HL-60/S4 (cell line): ENCODE data around the gene AGBL4.

Experiments used
- in situ Hi-C: fragments of 300-500 bp; cut with MboI; formaldehyde crosslinking; loops from 2 replicates; pipeline ENCODE4 v1.14.3; 2022; ENCODE audit warnings: low sequenced_read_pairs

AGBL4 gene

DNA sequence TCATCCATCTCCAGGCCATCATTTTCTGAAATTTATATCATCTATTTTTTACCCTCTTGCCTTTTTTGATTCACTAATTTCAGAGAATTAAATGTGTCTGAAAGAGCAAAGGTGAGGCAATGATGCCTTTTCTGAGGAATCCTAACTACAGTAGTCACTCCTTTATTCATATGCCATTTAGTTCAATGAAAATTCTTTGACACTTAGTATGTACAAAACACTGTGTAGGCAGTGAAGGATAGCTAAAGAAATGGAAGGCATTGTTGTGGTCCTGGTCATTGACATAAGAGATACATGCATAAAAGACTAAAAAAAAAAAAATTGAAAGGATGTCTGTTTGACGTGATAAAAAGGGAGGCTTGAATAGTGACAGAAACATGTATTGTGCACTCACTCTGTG, 1075.2 kb downstream of the AGBL4 start:
- in situ Hi-C loops, result no loop called here

GRCh38 chr1:48947761-48948537, 1075.8 kb downstream of the AGBL4 start:
- in situ Hi-C loops, result no loop called here

GRCh38 chr1:48946070-48946469, 1077.7 kb downstream of the AGBL4 start:
- in situ Hi-C loops, result no loop called here

GRCh38 chr1:48944811-48945210, 1078.9 kb downstream of the AGBL4 start:
- in situ Hi-C loops, result no loop called here

- in situ Hi-C loops, result no loop called here
Measured at GRCh38 chr1:48943826-48944225, 1079.9 kb downstream of the AGBL4 start.

GRCh38 chr1:48943393-48943792, 1080.4 kb downstream of the AGBL4 start:
- in situ Hi-C loops, result no loop called here

DNA sequence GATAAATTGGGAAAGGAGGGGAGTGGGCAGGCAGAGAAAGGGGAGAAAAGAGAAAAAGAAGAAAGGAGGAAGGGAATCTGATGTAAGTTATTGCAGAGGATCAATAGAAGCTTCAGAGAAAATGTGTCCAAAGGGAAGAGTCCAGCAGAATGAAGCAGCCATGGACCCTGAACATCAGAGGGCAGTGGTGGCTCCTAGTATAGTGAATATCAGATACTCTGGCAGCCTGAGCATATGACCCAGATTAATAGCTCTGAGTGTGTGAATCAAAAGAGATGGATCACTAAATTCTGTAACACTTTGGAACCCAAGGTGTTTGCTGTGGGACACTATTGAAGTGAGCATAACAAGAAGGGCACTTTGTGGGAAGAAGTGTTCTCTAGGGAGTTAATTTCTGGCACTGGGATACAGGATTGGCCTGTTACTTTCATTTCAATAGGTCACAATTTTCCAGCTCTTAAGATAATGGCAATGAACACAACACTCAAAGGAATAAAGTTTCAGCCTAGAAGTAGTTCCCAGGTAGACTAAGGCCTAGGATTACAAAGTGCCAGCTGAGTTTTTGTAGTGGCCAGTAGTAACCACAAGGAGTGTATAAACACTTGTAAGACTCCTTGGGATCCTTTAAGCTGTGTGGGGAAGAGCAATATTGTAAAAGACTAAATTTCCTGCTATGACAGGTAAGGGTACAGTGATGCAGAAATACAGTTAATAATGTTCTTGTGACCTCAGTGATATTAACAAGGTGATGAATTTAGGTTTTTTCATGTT, 1082.6 kb downstream of the AGBL4 start:
- in situ Hi-C loops, result no loop called here

GRCh38 chr1:48940354-48940753, 1083.4 kb downstream of the AGBL4 start:
- in situ Hi-C loops, result no loop called here

DNA sequence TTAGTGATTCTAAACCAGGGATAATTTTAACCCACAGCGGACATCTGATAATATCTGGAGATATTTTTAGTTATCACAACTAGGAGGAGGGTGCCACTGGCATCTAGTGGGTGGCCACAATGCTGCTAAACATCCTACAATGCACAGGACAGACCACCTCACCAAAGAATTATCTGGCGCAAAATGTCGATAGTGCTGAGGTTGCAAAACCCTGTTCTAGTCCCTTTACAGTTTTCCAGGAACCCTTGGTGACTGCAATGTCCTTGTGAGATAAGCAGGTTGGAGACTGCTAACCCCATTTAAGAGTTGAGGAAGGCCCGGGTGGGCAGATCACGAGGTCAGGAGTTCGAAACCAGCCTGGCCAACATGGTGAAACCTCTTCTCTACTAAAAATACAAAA, 1083.9 kb downstream of the AGBL4 start:
- in situ Hi-C loops, result no loop called here

- in situ Hi-C loops, result no loop called here
Measured at GRCh38 chr1:48939042-48939441, 1084.7 kb downstream of the AGBL4 start.

- in situ Hi-C loops, result no loop called here
Measured at GRCh38 chr1:48937732-48938131, 1086.0 kb downstream of the AGBL4 start.

GRCh38 chr1:48936436-48936835, 1087.3 kb downstream of the AGBL4 start:
- in situ Hi-C loops, result no loop called here

- in situ Hi-C loops, result no loop called here
Measured at GRCh38 chr1:48932366-48932765, 1091.4 kb downstream of the AGBL4 start.

DNA sequence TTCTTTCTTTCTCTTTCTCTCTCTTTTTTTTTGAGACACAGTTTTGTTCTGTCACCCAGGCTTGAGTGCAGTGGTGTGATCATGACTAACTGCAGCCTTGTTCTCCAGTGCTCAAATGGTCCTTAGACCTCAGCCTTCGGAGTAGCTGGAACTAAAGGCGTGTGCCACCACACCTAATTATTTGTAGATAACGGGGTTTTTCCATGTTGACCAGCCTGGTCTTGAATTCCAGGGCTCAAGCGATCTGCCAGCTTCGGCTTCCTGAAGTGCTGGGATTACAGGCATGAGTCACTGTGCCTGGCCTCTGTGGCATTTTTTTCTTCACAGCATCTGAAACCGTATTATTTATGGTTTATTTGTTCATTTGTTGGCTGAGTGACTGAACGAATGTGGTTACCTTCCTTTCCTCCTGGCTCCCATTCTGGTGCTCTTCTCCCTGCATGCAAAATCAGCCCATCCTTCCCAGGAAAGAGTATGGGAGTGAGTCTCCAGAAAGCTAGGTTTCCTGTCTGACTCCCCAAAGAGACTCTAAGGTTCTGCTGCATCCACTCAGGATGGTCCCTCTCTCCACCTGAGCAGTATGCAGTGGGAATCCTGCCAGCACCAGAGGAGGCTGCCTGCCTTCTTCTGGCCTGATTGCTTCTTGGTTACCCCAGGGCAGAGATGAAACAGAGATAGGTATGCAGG, 1092.1 kb downstream of the AGBL4 start:
- in situ Hi-C loops, result no loop called here

GRCh38 chr1:48930011-48930410, 1093.7 kb downstream of the AGBL4 start:
- in situ Hi-C loops, result no loop called here

DNA sequence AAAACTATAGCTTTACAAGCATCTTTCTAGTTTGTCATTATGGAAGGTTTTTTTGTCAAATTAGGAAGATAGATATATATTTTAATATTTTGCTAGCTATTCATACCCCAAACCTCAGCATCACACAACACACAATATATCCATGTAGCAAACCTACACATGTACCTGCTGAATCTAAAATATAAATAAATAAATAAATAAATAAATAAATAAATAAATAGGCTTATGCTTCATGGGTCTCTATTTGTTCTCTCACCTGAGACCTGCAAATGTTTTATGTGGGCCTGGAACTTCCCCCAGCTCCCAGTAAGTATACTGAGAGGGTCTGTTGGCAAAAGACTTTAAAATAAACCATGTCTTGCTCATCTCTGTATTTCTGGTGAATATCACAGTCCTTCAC, 1099.7 kb downstream of the AGBL4 start:
- in situ Hi-C loops, result no loop called here

GRCh38 chr1:48923116-48923515, 1100.6 kb downstream of the AGBL4 start:
- in situ Hi-C loops, result no loop called here

DNA sequence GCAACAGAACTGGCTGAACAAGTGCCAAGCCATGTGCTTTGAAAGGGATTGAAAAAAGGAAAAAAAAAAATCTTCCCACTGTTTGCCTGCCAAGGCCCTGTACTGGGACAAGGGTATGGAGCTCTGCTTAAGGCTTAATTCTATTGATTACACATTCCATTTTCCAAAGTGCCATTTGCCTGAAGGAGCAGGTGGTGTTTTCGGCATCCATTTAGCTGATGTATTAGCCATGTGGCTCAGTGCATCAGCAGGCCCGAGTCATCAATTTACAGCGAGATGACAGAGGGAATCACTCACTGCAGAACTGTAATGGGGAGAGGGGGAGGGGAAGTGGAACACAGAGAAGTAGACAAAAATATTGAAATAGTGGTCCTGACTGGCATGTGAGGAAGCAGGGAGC, 1102.9 kb downstream of the AGBL4 start:
- in situ Hi-C loops, result no loop called here

DNA sequence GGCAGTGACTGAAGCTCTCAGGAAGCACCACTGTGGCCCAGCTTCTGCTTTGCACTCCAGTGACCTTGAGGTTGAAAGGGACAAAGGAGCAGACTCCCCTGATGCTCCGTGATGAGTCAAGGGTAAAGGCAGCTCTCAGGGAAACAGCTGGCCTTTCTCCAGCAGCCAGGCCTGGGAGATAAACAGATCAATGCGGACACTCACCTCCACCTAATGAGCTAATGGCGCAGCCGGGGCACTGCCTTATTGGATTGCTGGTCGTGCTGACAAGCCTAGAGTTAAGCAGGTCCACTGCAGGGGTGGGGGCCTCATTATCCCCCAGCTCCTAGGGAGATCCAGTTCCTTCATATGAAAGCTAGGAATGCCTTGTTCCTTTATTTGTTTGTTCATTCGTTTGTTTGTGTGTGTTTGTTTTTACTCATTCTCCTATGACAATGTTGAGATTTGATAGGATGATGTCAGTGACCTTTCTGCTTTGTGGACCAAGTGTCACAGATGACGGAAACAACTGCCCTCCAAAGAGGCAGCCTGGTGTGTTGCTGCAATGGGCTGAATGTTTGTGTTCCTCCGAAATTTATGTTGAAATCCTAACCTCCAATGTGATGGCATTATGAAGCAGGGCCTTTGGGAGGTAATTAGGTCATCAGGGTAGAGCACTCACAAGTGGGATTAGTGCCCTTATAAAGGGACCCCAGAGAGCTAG, 1105.7 kb downstream of the AGBL4 start:
- in situ Hi-C loops, result no loop called here

DNA sequence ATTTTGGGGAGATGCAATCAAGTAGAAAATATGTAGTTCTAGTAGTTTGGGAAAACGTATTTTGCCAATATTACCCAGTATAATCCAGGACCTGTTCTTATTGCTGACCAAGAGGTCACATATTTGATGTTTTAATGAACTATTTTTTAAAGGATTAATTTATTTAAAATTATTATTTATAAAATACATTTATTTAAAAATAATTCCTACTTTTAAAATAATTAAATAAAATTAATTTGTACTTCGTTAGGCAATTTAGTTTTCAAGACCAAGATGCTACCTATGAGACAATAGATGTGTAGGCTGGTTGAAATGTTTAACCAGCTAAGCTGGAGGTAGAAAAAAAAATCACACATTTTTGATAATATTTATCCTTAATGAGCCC, 1106.7 kb downstream of the AGBL4 start:
- in situ Hi-C loops, result no loop called here
